Prostate gland (tissue), 2 donors: ENCODE measurements around the gene MTCL3.

Experiments
- CTCF ChIP-seq, 4 experiments: fragments of 200-600 bp in 2 of 4; fragments of 450-650 bp in 2 of 4; sonication (generic) in 2 of 4; IDR thresholded peaks; 1 replicate in 3 of 4; 2 replicates in 1 of 4; pipeline ENCODE4 v1.5.1; 2016 to 2019; ENCODE audit warnings: antibody characterized with exemption in 4 of 4, mild to moderate bottlenecking in 2 of 4, moderate library complexity in 2 of 4
- POLR2A ChIP-seq: fragments of 450-650 bp; IDR thresholded peaks from one replicate; pipeline ENCODE4 v1.6.1; 2016; ENCODE audit warnings: antibody characterized with exemption, mild to moderate bottlenecking
- POLR2AphosphoS5 ChIP-seq: sonication (generic); formaldehyde crosslinking; IDR thresholded peaks from one replicate; pipeline ENCODE4 v1.6.1; 2017; ENCODE audit warnings: antibody characterized with exemption

- TF ChIP-seq CTCF (IDR thresholded peaks at IDR 0.05) (no peak), POLR2AphosphoS5 (no peak), POLR2A (no peak)
These were observed 47.5 kb downstream of the MTCL3 start for GRCh38 chr6:127471379-127472255.
